HAP-1 (cell line): ENCODE results near the gene ZDHHC18.
A peak's percentile ranks its signal among the peaks of the same experiment; 100 is the strongest.

Experiments used
- DNase-seq, 2 experiments: peaks; one replicate each; pipeline ENCODE4 v3.0.0-alpha.2; 2016 to 2020; ENCODE audit warnings: low spot score in 2 of 2
- H3K27me3 ChIP-seq: fragments of 250-450 bp; sonication (Bioruptor Pico); 2 replicates; pipeline ENCODE4 v1.5.1; 2020; ENCODE audit warnings: low read depth, mild to moderate bottlenecking, moderate library complexity
- H3K36me3 ChIP-seq: fragments of 250-450 bp; sonication (Bioruptor Pico); replicated peaks from 2 replicates; pipeline ENCODE4 v1.5.1; 2020; ENCODE audit warnings: mild to moderate bottlenecking
- H3K4me1 ChIP-seq: fragments of 250-450 bp; sonication (Bioruptor Pico); 2 replicates; pipeline ENCODE4 v1.5.1; 2020; ENCODE audit warnings: mild to moderate bottlenecking
- H3K4me3 ChIP-seq: fragments of 250-450 bp; sonication (Bioruptor Pico); 2 replicates; pipeline ENCODE4 v1.5.1; 2020; ENCODE audit warnings: mild to moderate bottlenecking, moderate library complexity
- H3K9me3 ChIP-seq: fragments of 250-450 bp; sonication (Bioruptor Pico); 2 replicates; pipeline ENCODE4 v1.5.1; 2020; ENCODE audit warnings: mild to moderate bottlenecking, moderate library complexity
- in situ Hi-C: fragments of 300-500 bp; cut with MboI; formaldehyde crosslinking; loops from 3 replicates; pipeline ENCODE4 v1.14.3; 2020; ENCODE audit warnings: low sequenced_read_pairs, inconsistent platforms, mixed read lengths

ZDHHC18 gene, protein sequence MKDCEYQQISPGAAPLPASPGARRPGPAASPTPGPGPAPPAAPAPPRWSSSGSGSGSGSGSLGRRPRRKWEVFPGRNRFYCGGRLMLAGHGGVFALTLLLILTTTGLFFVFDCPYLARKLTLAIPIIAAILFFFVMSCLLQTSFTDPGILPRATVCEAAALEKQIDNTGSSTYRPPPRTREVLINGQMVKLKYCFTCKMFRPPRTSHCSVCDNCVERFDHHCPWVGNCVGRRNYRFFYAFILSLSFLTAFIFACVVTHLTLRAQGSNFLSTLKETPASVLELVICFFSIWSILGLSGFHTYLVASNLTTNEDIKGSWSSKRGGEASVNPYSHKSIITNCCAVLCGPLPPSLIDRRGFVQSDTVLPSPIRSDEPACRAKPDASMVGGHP

DNA sequence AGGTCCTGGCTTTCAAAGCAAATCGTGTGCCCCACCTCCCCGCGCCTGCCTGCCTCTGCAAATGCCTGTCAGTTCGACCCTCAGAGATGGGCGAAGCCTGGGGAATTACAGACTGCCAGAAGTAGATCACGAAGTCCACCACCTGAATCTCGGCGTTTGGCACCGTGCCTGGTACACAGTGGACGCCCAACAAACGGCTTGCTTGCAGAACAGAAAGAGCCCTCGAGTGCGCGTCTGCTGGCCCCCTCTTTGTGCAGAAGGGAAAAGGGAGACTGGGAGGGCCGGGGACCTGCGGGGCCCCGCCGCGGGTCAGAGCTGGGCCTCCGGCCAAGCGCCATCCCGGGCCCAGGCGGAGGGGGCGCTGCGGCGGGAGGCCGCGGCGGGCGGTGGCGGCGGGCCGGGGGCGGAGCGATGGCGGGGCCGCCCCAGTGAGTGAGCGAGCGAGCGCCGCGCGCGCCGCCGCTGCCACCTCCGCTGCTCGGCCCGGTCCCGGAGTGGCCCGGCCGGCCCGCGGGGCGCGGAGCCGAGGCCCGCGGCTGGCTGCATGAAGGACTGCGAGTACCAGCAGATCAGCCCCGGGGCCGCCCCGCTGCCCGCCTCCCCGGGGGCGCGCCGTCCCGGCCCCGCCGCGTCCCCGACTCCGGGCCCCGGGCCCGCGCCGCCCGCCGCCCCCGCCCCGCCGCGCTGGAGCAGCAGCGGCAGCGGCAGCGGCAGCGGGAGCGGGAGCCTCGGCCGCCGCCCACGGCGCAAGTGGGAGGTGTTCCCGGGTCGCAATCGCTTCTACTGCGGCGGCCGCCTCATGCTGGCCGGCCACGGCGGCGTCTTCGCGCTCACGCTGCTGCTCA lies at the start of gene ZDHHC18:
Gene ZDHHC18, plus strand, starts transcription at position 428 of the 845 bp plus-strand sequence. Its CDS starts 117 bp downstream, at position 545.
- Histone ChIP-seq H3K9me3 (no peaks in the 10 kb centered on the region), H3K36me3 (peaks cover 7% of the 10 kb centered on the region), H3K4me3 (peak within 1 kb of the TSS; percentile 58), H3K4me1 (peaks cover 5% of the 10 kb centered on the region), H3K27me3 (no peaks in the 10 kb centered on the region)
- DNase-seq = peak; percentile 45 to 77
- in situ Hi-C loops = no loop called here

DNA sequence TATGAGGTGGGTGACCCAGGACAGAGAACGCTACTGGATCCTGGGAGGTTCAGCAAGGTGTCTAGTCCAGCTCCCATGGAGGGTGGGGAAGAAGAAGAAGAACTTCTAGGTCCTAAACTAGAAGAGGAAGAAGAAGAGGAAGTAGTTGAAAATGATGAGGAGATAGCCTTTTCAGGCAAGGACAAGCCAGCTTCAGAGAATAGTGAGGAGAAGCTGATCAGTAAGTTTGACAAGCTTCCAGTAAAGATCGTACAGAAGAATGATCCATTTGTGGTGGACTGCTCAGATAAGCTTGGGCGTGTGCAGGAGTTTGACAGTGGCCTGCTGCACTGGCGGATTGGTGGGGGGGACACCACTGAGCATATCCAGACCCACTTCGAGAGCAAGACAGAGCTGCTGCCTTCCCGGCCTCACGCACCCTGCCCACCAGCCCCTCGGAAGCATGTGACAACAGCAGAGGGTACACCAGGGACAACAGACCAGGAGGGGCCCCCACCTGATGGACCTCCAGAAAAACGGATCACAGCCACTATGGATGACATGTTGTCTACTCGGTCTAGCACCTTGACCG lies 47.3 kb upstream of the ZDHHC18 start:
- no peak overlapping the region for H3K4me3 ChIP-seq
- in situ Hi-C loops = no loop called here
- no peaks in the 10 kb centered on the region for H3K27me3 ChIP-seq
- peaks cover 8% of the 10 kb centered on the region for H3K4me1 ChIP-seq
- no peak for DNase-seq
- no peaks in the 10 kb centered on the region for H3K9me3 ChIP-seq
- peaks cover 85% of the 10 kb centered on the region for H3K36me3 ChIP-seq

DNA sequence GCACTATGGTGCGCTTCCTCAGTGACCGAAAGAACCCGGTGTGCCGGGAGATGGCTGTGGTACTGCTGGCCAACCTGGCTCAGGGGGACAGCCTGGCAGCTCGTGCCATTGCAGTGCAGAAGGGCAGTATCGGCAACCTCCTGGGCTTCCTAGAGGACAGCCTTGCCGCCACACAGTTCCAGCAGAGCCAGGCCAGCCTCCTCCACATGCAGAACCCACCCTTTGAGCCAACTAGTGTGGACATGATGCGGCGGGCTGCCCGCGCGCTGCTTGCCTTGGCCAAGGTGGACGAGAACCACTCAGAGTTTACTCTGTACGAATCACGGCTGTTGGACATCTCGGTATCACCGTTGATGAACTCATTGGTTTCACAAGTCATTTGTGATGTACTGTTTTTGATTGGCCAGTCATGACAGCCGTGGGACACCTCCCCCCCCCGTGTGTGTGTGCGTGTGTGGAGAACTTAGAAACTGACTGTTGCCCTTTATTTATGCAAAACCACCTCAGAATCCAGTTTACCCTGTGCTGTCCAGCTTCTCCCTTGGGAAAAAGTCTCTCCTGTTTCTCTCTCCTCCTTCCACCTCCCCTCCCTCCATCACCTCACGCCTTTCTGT lies 46.0 kb upstream of the ZDHHC18 start:
- no peak overlapping the region for H3K4me3 ChIP-seq
- H3K36me3 ChIP-seq = peaks cover 73% of the 10 kb centered on the region
- in situ Hi-C loops = no loop called here
- no peaks in the 10 kb centered on the region for H3K9me3 ChIP-seq
- peaks cover 11% of the 10 kb centered on the region for H3K4me1 ChIP-seq
- H3K27me3 ChIP-seq = no peaks in the 10 kb centered on the region
- no peak for DNase-seq

DNA sequence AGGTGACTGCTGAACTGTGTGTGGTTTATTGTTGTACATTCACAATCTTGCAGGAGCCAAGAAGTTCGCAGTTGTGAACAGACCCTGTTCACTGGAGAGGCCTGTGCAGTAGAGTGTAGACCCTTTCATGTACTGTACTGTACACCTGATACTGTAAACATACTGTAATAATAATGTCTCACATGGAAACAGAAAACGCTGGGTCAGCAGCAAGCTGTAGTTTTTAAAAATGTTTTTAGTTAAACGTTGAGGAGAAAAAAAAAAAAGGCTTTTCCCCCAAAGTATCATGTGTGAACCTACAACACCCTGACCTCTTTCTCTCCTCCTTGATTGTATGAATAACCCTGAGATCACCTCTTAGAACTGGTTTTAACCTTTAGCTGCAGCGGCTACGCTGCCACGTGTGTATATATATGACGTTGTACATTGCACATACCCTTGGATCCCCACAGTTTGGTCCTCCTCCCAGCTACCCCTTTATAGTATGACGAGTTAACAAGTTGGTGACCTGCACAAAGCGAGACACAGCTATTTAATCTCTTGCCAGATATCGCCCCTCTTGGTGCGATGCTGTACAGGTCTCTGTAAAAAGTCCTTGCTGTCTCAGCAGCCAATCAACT lies 45.2 kb upstream of the ZDHHC18 start:
- in situ Hi-C loops = no loop called here
- Histone ChIP-seq H3K36me3 (peaks cover 67% of the 10 kb centered on the region), H3K4me3 (no peak overlapping the region), H3K4me1 (peaks cover 18% of the 10 kb centered on the region), H3K9me3 (no peaks in the 10 kb centered on the region), H3K27me3 (no peaks in the 10 kb centered on the region)
- DNase-seq = no peak

DNA sequence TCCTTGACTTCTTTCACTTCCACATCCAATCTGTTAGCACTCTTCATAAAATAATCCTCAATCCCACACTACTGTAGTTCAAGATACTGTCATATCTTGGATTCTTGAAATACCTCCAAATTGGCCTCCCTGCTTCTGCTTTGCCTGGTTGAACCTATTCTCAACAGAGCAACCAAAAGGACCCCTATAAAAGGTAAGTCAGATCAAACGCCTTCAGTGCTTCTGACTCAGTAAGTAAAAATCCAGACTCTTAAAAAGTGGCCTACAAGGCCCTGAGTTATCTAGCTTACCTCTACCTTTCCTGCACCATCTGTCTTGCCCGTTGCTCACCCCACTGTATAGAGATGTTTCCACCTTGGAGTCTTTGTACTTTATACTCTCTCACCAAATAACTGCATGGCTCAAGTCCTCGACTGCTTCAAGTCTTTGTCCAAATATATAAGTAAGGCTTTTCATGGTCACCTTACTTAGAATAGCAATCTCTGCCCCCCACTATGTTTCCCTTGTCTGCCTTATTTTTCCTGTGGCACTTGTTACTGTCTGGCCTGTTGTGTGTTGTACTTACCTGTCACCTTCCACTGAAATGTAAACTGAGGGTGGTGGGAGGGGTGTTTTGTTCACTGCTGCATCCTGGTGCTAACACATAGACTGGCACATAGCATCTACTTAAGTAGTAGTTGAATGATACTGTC lies 43.8 kb upstream of the ZDHHC18 start:
- H3K4me1 ChIP-seq = peaks cover 29% of the 10 kb centered on the region
- H3K36me3 ChIP-seq = peaks cover 53% of the 10 kb centered on the region
- H3K9me3 ChIP-seq = no peaks in the 10 kb centered on the region
- no peak for DNase-seq
- in situ Hi-C loops = no loop called here
- H3K4me3 ChIP-seq = no peak overlapping the region
- no peaks in the 10 kb centered on the region for H3K27me3 ChIP-seq

DNA sequence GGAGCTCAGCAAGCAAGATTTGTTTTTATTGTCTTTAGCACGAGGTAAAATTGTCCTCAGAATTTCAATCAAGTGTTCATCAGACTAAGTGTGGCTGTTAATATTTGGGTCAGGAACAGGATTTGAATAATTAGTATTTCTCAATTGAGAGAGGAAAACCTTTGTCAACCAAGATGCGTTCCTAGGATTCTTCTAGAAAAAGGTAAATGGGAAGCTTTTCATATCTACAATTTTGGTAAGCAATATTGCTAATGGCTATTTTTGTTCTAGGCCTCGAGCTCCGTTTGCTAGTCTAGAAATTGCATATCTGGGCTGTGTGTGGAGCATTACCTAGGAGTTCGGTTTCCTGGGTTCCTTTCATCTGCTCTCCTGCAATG lies 42.9 kb upstream of the ZDHHC18 start:
- Histone ChIP-seq H3K36me3 (peaks cover 45% of the 10 kb centered on the region), H3K9me3 (no peaks in the 10 kb centered on the region), H3K27me3 (no peaks in the 10 kb centered on the region), H3K4me1 (peaks cover 34% of the 10 kb centered on the region), H3K4me3 (no peak overlapping the region)
- DNase-seq = no peak
- in situ Hi-C loops = no loop called here

DNA sequence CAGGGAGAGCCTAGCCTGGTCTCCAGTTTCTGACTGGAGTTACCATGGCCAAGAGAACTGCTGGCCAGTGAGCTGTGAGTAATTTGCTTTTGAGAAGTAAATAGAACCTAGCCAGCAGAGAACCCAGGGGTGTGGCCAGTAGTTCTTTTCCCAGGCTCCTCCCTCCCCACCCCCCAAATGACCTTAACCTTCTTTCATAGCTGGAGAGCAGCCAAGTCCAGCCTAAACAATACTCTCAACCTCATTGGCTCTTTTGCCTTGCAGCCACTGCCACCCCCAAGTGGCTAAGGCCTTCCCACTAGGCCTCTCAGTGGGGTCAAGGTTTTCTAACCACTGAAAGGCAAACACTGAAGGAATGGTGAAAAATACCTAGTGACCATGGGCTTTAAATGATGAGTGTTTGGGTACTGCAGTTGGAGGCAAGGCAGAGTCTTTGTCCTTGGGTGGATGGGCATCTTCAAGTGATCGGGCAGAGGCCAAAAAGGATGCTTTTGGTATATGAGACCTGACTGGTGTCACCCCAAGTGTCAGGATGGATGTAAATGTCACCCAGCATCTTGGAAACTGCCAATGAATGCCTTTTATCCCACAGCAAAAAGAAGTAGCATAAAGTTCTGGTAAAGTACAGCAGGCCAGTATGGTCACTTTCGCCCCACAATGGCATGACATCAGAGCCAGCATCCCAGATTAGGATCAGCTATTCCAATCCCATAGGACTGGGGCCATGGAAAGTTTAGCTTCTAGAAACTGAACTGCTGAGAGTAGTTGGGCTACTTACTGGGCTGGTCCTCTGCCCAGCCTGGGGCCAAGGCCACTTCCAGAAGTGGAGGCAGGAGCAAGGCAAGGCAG lies 42.2 kb upstream of the ZDHHC18 start:
- H3K9me3 ChIP-seq = no peaks in the 10 kb centered on the region
- H3K27me3 ChIP-seq = no peaks in the 10 kb centered on the region
- no peak overlapping the region for H3K4me3 ChIP-seq
- peaks cover 38% of the 10 kb centered on the region for H3K4me1 ChIP-seq
- peak; percentile 78 to 88 for DNase-seq
- H3K36me3 ChIP-seq = peaks cover 39% of the 10 kb centered on the region
- in situ Hi-C loops = no loop called here

DNA sequence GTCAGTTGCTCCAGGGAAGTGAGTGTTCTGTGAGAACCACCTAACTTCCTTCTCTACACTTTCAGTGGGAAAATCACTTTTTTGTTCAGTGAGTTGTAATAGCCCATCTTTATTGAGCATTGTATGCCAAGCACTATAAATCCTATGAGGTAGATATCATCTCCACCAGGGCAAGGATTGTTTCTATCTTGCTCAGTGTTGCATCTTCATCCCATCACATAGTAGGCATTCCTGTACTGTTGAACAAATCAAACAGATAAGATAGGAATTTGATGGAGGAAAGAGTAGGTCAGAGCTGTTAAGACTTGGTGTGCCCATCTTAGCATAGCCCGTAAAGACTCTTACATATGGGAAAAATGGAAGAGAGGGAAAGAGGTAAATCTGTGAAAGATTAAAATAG lies 41.6 kb upstream of the ZDHHC18 start:
- Histone ChIP-seq H3K9me3 (no peaks in the 10 kb centered on the region), H3K4me1 (peaks cover 40% of the 10 kb centered on the region), H3K27me3 (no peaks in the 10 kb centered on the region), H3K4me3 (no peak overlapping the region), H3K36me3 (peaks cover 33% of the 10 kb centered on the region)
- in situ Hi-C loops = loop anchor here (5.0 kb wide), 1 partner anchor 183 kb away; no protein-coding TSS in a partner anchor
- no peak for DNase-seq

DNA sequence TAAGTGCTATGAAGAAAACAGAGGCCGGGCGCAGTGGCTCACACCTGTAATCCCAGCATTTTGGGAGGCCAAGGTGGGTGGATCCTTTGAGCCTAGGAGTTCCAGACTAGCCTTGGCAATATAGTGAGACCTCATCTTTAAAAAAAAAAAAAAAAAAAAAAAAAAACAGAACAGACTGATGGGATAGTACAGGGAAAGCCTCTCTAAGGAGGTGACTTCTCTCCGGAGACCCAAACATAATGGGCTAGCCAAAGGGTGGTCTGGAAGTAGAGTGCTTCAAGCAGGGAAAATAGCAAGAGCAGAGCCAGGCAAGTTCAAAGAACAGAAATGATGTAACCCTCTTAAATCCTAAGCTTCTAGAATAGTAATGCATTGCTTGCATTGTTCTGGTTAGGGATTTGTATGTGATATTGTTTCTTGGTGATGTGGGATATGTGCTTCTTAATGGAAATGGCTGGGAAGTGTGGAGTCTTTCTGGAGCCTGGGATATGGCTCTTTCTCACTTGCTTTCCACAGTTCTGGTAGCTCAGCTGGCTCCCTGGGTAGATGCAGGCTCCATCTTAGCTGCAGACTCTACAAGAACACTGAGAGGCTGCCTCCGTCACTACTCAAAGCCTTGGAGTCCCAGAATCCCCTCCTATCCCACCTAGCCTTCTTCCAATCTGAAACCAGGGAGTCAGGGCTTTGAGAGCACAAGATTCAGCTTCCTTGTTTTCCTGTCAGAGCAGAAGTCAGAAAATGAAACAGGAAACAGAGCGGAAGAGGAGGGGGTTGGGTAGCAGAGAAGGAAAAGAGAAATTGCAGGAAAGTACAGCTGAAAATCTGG lies 40.7 kb upstream of the ZDHHC18 start:
- in situ Hi-C loops = loop anchor here (5.0 kb wide), 1 partner anchor 184 kb away; no protein-coding TSS in a partner anchor
- peak in 1 of 2 experiments; percentile 31 for DNase-seq
- H3K4me1 ChIP-seq = peaks cover 40% of the 10 kb centered on the region
- H3K9me3 ChIP-seq = no peaks in the 10 kb centered on the region
- H3K36me3 ChIP-seq = peaks cover 24% of the 10 kb centered on the region
- no peak overlapping the region for H3K4me3 ChIP-seq
- H3K27me3 ChIP-seq = no peaks in the 10 kb centered on the region

DNA sequence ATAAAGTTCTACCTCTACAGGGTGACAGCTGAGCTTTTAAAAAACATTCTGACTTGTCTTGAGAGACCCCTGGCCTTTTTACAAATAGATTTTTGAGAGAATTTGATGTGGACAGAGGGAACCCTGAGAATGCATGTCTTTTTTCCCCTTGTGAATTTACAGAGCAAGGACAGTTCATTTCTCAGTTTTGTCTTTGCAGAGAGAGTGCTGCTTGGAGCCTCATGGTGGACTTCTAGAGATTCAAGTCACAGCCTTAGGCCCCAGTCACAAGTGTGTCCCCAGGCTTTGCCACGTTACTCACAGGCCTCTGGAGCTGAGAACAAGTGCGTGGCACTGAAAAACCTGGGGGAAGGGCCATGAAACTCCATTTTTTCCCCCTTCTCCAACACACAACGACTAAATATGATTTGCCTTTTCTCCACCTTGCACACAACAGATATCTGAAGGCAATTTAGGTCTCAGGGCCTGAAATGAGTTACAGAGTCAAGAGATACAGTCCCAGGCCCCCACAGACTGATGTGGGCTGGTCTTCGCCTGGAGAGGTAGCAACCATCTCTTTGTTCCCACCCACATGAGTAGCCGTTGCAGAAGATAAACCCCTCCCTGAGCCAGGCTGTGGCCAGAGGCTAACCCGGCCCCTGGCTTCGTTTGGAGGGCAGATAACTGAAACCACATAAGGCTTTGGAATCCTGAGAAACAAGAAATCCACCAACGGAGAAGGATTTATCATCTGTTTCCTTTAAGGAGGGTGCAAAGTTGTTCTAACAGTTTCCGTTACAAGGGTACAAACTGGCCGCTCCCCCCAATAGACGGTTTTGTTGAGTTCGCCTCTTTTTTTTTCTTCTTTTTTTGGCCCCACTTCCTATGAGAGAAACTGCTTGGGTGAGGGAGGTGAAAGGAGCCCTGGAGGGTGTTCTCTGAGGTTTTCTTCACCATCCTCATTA lies 39.8 kb upstream of the ZDHHC18 start:
- H3K27me3 ChIP-seq = no peaks in the 10 kb centered on the region
- peak in 1 of 2 experiments; percentile 59 for DNase-seq
- H3K4me3 ChIP-seq = peak overlapping the region; percentile 56
- H3K9me3 ChIP-seq = no peaks in the 10 kb centered on the region
- peaks cover 17% of the 10 kb centered on the region for H3K36me3 ChIP-seq
- peaks cover 40% of the 10 kb centered on the region for H3K4me1 ChIP-seq
- in situ Hi-C loops = loop anchor here (5.0 kb wide), 1 partner anchor 184 kb away; no protein-coding TSS in a partner anchor

DNA sequence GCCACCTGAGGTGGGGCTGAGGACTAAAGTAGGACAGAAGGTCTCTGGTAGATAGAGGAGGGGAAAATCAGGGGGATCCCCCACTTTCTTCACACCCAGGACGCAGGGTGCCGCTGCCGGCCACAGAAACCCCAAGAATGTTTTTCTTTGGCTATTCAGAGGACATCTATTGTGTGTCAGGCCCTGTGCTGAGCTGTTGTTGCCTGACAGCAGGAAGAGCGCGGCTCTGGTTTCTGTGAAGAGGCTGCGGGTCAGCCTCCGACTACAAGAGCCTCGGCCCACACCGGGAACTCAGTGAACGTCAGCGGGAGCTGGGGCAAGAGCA lies 39.1 kb upstream of the ZDHHC18 start:
- H3K4me3 ChIP-seq = peak overlapping the region; percentile 56
- no peaks in the 10 kb centered on the region for H3K9me3 ChIP-seq
- in situ Hi-C loops = loop anchor here (5.0 kb wide), 1 partner anchor 185 kb away; no protein-coding TSS in a partner anchor
- peaks cover 40% of the 10 kb centered on the region for H3K4me1 ChIP-seq
- H3K36me3 ChIP-seq = peaks cover 13% of the 10 kb centered on the region
- H3K27me3 ChIP-seq = no peaks in the 10 kb centered on the region
- peak in 1 of 2 experiments; percentile 22 for DNase-seq
